Measurements from ENCODE around the gene TRPM3.

TRPM3 gene

DNA sequence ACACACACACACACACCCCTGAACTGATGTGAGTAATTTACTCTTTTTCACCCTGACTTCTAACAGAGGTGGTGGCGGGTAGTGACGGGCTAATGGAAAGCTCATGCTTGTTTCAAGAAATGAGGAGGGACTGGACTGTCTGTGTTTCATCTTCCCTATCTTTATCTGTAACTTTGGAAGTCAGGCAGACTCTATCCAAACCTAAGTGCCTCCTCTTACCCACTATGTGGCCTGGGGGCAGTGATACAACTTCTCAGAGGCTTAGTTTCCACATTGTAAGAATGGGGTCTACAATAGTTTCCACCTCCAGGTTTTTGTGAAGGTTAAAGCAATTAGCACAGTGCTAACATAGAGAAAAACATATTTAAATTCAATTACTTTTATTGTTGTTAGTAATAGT lies 5.9 kb upstream of the TRPM3 start:
- Mint-ChIP-seq H3K27ac (no peak overlapping the region), H3K9me3 (no peaks in the 10 kb centered on the region), H3K4me3 (no peak overlapping the region), H3K36me3 (ENCODE audit: low read depth) (no peaks in the 10 kb centered on the region), H3K4me1 (peaks cover 19% of the 10 kb centered on the region), H3K27me3 (ENCODE audit: low read depth, poor library complexity) (no peaks in the 10 kb centered on the region)
- no peak for DNase-seq
- TF ChIP-seq, protein P1, sequence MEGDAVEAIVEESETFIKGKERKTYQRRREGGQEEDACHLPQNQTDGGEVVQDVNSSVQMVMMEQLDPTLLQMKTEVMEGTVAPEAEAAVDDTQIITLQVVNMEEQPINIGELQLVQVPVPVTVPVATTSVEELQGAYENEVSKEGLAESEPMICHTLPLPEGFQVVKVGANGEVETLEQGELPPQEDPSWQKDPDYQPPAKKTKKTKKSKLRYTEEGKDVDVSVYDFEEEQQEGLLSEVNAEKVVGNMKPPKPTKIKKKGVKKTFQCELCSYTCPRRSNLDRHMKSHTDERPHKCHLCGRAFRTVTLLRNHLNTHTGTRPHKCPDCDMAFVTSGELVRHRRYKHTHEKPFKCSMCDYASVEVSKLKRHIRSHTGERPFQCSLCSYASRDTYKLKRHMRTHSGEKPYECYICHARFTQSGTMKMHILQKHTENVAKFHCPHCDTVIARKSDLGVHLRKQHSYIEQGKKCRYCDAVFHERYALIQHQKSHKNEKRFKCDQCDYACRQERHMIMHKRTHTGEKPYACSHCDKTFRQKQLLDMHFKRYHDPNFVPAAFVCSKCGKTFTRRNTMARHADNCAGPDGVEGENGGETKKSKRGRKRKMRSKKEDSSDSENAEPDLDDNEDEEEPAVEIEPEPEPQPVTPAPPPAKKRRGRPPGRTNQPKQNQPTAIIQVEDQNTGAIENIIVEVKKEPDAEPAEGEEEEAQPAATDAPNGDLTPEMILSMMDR (IDR thresholded peaks at IDR 0.05): no peak

DNA sequence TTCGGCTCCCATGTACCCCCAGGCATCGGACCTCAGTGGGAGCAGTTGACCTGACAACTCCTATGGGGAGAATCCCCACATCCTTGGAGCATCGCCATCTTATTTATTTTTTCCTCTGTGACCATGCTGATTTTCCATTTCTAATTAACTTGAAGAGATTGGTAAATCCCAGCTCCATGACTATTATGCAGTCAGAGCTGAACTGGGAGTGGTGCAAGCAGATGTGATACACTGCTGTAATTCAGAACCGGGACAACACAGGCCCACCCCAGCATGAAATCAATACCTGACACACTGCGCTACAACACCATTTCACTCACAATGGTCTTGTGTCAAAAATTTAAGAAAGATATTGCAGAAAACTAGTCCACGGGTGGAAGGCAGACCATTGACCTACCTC lies 1.0 kb upstream of the TRPM3 start:
- TF ChIP-seq, protein P1 (IDR thresholded peaks at IDR 0.05): no peak
- Mint-ChIP-seq H3K27me3 (ENCODE audit: low read depth, poor library complexity) (peaks cover 8% of the 10 kb centered on the region), H3K4me3 (peak overlapping the region; percentile 86), H3K4me1 (peaks cover 46% of the 10 kb centered on the region), H3K27ac (no peak overlapping the region), H3K36me3 (ENCODE audit: low read depth) (no peaks in the 10 kb centered on the region), H3K9me3 (no peaks in the 10 kb centered on the region)
- DNase-seq: no peak

DNA sequence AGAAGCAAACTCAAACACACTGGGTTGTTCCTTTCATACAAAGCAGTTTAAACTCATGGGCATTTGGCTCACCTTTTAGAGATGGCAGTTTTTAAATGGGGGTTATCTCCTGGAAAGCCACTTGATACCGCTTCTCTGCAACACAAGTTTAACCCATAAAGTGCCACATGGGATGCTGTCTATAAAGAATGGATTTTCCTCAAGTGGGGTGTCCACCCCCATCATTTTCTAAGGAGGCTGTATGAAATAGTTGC lies 528 bp upstream of the TRPM3 start:
- Mint-ChIP-seq H3K36me3 (ENCODE audit: low read depth) (no peaks in the 10 kb centered on the region), H3K27me3 (ENCODE audit: low read depth, poor library complexity) (peaks cover 8% of the 10 kb centered on the region), H3K4me3 (peak overlapping the region; percentile 86), H3K9me3 (no peaks in the 10 kb centered on the region), H3K4me1 (peaks cover 46% of the 10 kb centered on the region), H3K27ac (no peak overlapping the region)
- TF ChIP-seq, protein P1 (IDR thresholded peaks at IDR 0.05): no peak
- DNase-seq: no peak

DNA sequence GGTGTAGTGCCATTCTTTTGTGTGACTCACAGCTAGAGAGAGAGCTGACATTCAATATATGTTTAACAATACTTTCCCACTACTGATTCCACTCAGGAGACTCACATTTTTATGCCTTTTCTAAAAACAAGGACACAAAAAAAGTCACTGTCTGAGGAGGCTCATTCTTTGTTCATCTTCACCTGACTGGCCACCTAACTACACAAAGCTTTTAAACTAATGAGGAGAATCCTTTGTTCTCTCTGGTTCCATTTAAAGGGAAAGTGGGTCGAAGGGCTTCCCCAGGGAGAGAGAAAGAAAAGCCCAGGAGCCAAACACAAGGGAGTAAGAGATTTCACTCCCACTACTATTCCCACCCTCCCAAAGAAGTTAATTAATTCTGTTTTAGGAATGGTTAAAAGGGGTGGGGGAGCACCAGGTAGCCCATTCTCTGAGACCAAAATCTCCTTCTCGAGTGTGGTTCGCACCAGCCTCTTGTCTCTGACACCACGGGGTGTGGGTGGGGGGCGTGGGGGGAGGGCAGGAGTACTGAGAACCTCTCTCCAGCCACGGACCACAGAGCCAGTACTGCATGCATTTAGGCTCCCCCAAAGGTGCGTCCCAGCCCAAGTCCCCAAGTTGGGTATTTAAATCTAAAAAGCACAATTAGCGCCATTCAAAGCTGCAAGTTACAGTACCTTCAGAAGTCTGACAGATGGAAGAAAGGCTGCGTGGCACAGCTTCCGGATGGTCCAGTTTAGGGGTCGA lies 747 bp downstream of the TRPM3 start:
- H3K4me3 Mint-ChIP-seq: peak overlapping the region; percentile 86
- DNase-seq: peak; percentile 7
- no peaks in the 10 kb centered on the region for H3K36me3 Mint-ChIP-seq (ENCODE audit: low read depth)
- TF ChIP-seq, protein P1 (IDR thresholded peaks at IDR 0.05): no peak
- H3K27me3 Mint-ChIP-seq (ENCODE audit: low read depth, poor library complexity): peaks cover 8% of the 10 kb centered on the region
- peaks cover 46% of the 10 kb centered on the region for H3K4me1 Mint-ChIP-seq
- H3K9me3 Mint-ChIP-seq: no peaks in the 10 kb centered on the region
- no peak overlapping the region for H3K27ac Mint-ChIP-seq

DNA sequence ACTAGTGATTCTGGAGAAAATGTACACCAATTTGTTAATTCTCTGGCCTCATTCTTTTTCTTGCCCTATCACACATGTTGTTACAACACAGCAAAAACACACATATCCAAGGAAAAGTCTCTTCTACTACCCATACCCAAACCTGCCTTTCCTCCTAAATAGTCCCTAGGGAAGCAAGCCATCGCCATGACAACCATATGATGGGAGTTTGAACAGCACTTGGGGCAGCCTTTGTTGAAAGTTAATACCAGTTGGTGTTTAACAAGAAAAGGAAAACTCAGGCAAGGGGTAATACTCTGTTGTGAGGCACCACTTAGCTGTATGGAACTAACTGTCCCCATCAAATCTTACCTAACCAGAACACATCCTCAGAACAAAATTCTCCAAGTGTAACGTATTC lies 1.7 kb downstream of the TRPM3 start:
- Mint-ChIP-seq H3K27ac (no peak overlapping the region), H3K4me3 (no peak overlapping the region), H3K9me3 (no peaks in the 10 kb centered on the region), H3K27me3 (ENCODE audit: low read depth, poor library complexity) (peaks cover 8% of the 10 kb centered on the region), H3K36me3 (ENCODE audit: low read depth) (no peaks in the 10 kb centered on the region), H3K4me1 (peaks cover 45% of the 10 kb centered on the region)
- TF ChIP-seq, protein P1 (IDR thresholded peaks at IDR 0.05): no peak
- no peak for DNase-seq

DNA sequence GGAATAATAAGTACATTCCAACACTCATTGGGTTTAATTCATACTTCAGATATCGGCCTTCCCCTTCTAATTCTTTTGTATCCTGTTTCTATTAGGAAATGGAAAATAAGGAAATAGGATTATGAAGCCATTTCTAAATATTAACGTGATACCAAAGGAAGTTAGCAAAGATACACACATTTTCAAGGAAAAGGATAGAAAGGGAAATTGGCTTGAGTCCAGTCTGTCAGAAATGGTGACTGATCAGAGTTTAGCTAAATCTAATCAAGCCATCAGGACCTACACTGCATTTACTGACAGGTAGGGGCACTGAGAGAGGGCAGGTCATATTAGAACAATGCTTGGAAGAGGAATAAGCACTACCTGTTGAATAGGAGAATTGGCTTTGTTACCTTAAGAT lies 3.1 kb downstream of the TRPM3 start:
- Mint-ChIP-seq H3K36me3 (ENCODE audit: low read depth) (no peaks in the 10 kb centered on the region), H3K4me1 (peaks cover 32% of the 10 kb centered on the region), H3K4me3 (no peak overlapping the region)

More for the DNA sequence above, 3.1 kb downstream of the TRPM3 start:
- no peak overlapping the region for H3K27ac Mint-ChIP-seq
- no peak for DNase-seq
- H3K27me3 Mint-ChIP-seq (ENCODE audit: low read depth, poor library complexity): peaks cover 8% of the 10 kb centered on the region
- H3K9me3 Mint-ChIP-seq: no peaks in the 10 kb centered on the region
- TF ChIP-seq, protein P1 (IDR thresholded peaks at IDR 0.05): no peak

Measured in nephron progenitor cell (in vitro differentiated cells).